Stimulated activated CD8-positive, alpha-beta memory T cell treated with anti-CD3 and anti-CD28 coated beads, Interleukin-7, amount 100 ng/mL, for 4 hours (primary cell): ENCODE data around the gene HLA-B.

Source experiments
- DNase-seq, 2 donors: peaks; one replicate each; pipeline ENCODE4 v3.0.0-alpha.2; 2020; ENCODE audit warnings: low read depth in 2 of 2

HLA-B gene

GRCh38 chr6:31352683-31353383 is 4.1 kb downstream of the HLA-B start:
- DNase-seq = no peak

- no peak for DNase-seq
Measured at GRCh38 chr6:31352310-31352682, 4.7 kb downstream of the HLA-B start.

- DNase-seq = no peak
Measured at GRCh38 chr6:31351401-31352309, 5.3 kb downstream of the HLA-B start.

- DNase-seq = no peak
Measured at GRCh38 chr6:31351033-31351380, 6.0 kb downstream of the HLA-B start.

GRCh38 chr6:31350196-31351032 is 6.6 kb downstream of the HLA-B start:
- DNase-seq = no peak

- DNase-seq = no peak
Measured at GRCh38 chr6:31349301-31349700, 7.7 kb downstream of the HLA-B start.

- no peak for DNase-seq
Measured at GRCh38 chr6:31345026-31345730, 11.8 kb downstream of the HLA-B start.

GRCh38 chr6:31340228-31340627 is 16.8 kb downstream of the HLA-B start:
- DNase-seq = no peak

GRCh38 chr6:31339210-31339609 is 17.8 kb downstream of the HLA-B start:
- DNase-seq = no peak

GRCh38 chr6:31336896-31337496 is 20.0 kb downstream of the HLA-B start:
- DNase-seq = no peak

GRCh38 chr6:31332637-31333602 is 24.1 kb downstream of the HLA-B start:
- DNase-seq = no peak

GRCh38 chr6:31328355-31328960 is 28.5 kb downstream of the HLA-B start:
- no peak for DNase-seq

- no peak for DNase-seq
Measured at GRCh38 chr6:31321820-31322219, 35.2 kb downstream of the HLA-B start.

- no peak for DNase-seq
Measured at GRCh38 chr6:31321005-31321707, 35.8 kb downstream of the HLA-B start.

GRCh38 chr6:31317036-31317435 is 39.9 kb downstream of the HLA-B start:
- DNase-seq = no peak

- no peak for DNase-seq
Measured at GRCh38 chr6:31309641-31310040, 47.3 kb downstream of the HLA-B start.

- DNase-seq = no peak
Measured at GRCh38 chr6:31308845-31309175, 48.2 kb downstream of the HLA-B start.

GRCh38 chr6:31308050-31308844 is 48.7 kb downstream of the HLA-B start:
- DNase-seq = peak; percentile 54 to 70
